Subcutaneous abdominal adipose tissue (tissue), 5 donors: ENCODE measurements around the gene KCNK2.

Source experiments
- H3K27ac ChIP-seq: one replicate; pipeline ENCODE4 v1.7.0; 2013; ENCODE audit warnings: low read depth, mild to moderate bottlenecking, inconsistent platforms, low read length, moderate library complexity
- H3K27me3 ChIP-seq, 5 donors: one replicate each; pipeline ENCODE4 v1.7.0; 2013; ENCODE audit warnings: low read length in 5 of 5, inconsistent platforms in 1 of 5; ENCODE audit not compliant: control insufficient read depth in 5 of 5, insufficient read depth in 4 of 5
- H3K36me3 ChIP-seq, 5 donors: one replicate each; pipeline ENCODE4 v1.7.0; 2013; ENCODE audit warnings: low read length in 5 of 5; ENCODE audit not compliant: control insufficient read depth in 5 of 5, insufficient read depth in 5 of 5
- H3K4me1 ChIP-seq, 5 donors: one replicate each; pipeline ENCODE4 v1.7.0; 2013; ENCODE audit warnings: low read length in 5 of 5, mild to moderate bottlenecking in 3 of 5, moderate library complexity in 1 of 5; ENCODE audit not compliant: control insufficient read depth in 5 of 5, insufficient read depth in 5 of 5
- H3K4me3 ChIP-seq, 5 donors: one replicate each; pipeline ENCODE4 v1.7.0; 2013; ENCODE audit warnings: low read length in 5 of 5, low read depth in 1 of 5
- H3K9ac ChIP-seq, 5 donors: one replicate each; pipeline ENCODE4 v1.7.0; 2013; ENCODE audit warnings: low read length in 5 of 5, mild to moderate bottlenecking in 4 of 5, moderate library complexity in 3 of 5
- H3K9me3 ChIP-seq, 5 donors: one replicate each; pipeline ENCODE4 v1.7.0; 2013; ENCODE audit warnings: low read length in 5 of 5; ENCODE audit not compliant: control insufficient read depth in 5 of 5
- donor health status: healthy.
- donor health status: healthy.
- donor health status: healthy.
- donor health status: healthy.
- donor health status: healthy.

Gene KCNK2

GRCh38 chr1:215263636-215264035 lies 181.1 kb downstream of the KCNK2 start:
- Histone ChIP-seq H3K4me3 (no peak overlapping the region), H3K27ac (no peak overlapping the region), H3K9me3 (peaks cover 0 to 4% (median 0%) of the 10 kb centered on the region in 5 donors), H3K36me3 (no peaks in the 10 kb centered on the region), H3K27me3 (no peaks in the 10 kb centered on the region), H3K4me1 (no peaks in the 10 kb centered on the region), H3K9ac (no peak overlapping the region)

GRCh38 chr1:215264649-215265048 lies 182.1 kb downstream of the KCNK2 start:
- no peak overlapping the region for H3K27ac ChIP-seq
- H3K4me3 ChIP-seq = no peak overlapping the region
- H3K9ac ChIP-seq = no peak overlapping the region
- no peaks in the 10 kb centered on the region for H3K36me3 ChIP-seq
- no peaks in the 10 kb centered on the region for H3K27me3 ChIP-seq
- peaks cover 0 to 4% (median 0%) of the 10 kb centered on the region in 5 donors for H3K9me3 ChIP-seq
- H3K4me1 ChIP-seq = no peaks in the 10 kb centered on the region

GRCh38 chr1:215267495-215267894 lies 185.0 kb downstream of the KCNK2 start:
- no peaks in the 10 kb centered on the region for H3K9me3 ChIP-seq
- H3K27ac ChIP-seq = no peak overlapping the region
- H3K36me3 ChIP-seq = no peaks in the 10 kb centered on the region
- H3K4me3 ChIP-seq = no peak overlapping the region
- no peak overlapping the region for H3K9ac ChIP-seq
- H3K4me1 ChIP-seq = no peaks in the 10 kb centered on the region
- H3K27me3 ChIP-seq = no peaks in the 10 kb centered on the region

- H3K9ac ChIP-seq = no peak overlapping the region
- H3K27me3 ChIP-seq = no peaks in the 10 kb centered on the region
- H3K9me3 ChIP-seq = no peaks in the 10 kb centered on the region
Observed at GRCh38 chr1:215269955-215270354, 187.4 kb downstream of the KCNK2 start.

GRCh38 chr1:215273838-215274516 lies 191.4 kb downstream of the KCNK2 start:
- Histone ChIP-seq H3K27ac (no peak overlapping the region), H3K4me1 (no peaks in the 10 kb centered on the region), H3K9me3 (no peaks in the 10 kb centered on the region), H3K36me3 (no peaks in the 10 kb centered on the region), H3K4me3 (no peak overlapping the region), H3K27me3 (no peaks in the 10 kb centered on the region), H3K9ac (no peak overlapping the region)

More at GRCh38 chr1:215269955-215270354, 187.4 kb downstream of the KCNK2 start:
- Histone ChIP-seq H3K4me1 (no peaks in the 10 kb centered on the region), H3K4me3 (no peak overlapping the region), H3K36me3 (no peaks in the 10 kb centered on the region), H3K27ac (no peak overlapping the region)

GRCh38 chr1:215276582-215276981 lies 194.0 kb downstream of the KCNK2 start:
- no peak overlapping the region for H3K27ac ChIP-seq
- no peaks in the 10 kb centered on the region for H3K9me3 ChIP-seq

GRCh38 chr1:215277532-215277931 lies 195.0 kb downstream of the KCNK2 start:
- Histone ChIP-seq H3K4me1 (no peaks in the 10 kb centered on the region), H3K4me3 (no peak overlapping the region), H3K27me3 (no peaks in the 10 kb centered on the region), H3K9ac (no peak overlapping the region), H3K9me3 (no peaks in the 10 kb centered on the region), H3K27ac (no peak overlapping the region), H3K36me3 (no peaks in the 10 kb centered on the region)

More at GRCh38 chr1:215276582-215276981, 194.0 kb downstream of the KCNK2 start:
- no peaks in the 10 kb centered on the region for H3K4me1 ChIP-seq
- no peaks in the 10 kb centered on the region for H3K27me3 ChIP-seq
- H3K36me3 ChIP-seq = no peaks in the 10 kb centered on the region
- H3K9ac ChIP-seq = no peak overlapping the region
- H3K4me3 ChIP-seq = no peak overlapping the region

- no peaks in the 10 kb centered on the region for H3K9me3 ChIP-seq
- no peak overlapping the region for H3K27ac ChIP-seq
- H3K36me3 ChIP-seq = no peaks in the 10 kb centered on the region
Observed at GRCh38 chr1:215279682-215280081, 197.1 kb downstream of the KCNK2 start.

GRCh38 chr1:215282557-215282956 lies 200.0 kb downstream of the KCNK2 start:
- H3K4me1 ChIP-seq = no peaks in the 10 kb centered on the region
- H3K27ac ChIP-seq = no peak overlapping the region
- H3K4me3 ChIP-seq = no peak overlapping the region
- no peaks in the 10 kb centered on the region for H3K9me3 ChIP-seq
- H3K36me3 ChIP-seq = no peaks in the 10 kb centered on the region
- H3K9ac ChIP-seq = no peak overlapping the region
- H3K27me3 ChIP-seq = no peaks in the 10 kb centered on the region

More at GRCh38 chr1:215279682-215280081, 197.1 kb downstream of the KCNK2 start:
- no peaks in the 10 kb centered on the region for H3K27me3 ChIP-seq
- no peaks in the 10 kb centered on the region for H3K4me1 ChIP-seq
- H3K4me3 ChIP-seq = no peak overlapping the region
- no peak overlapping the region for H3K9ac ChIP-seq

- no peaks in the 10 kb centered on the region for H3K9me3 ChIP-seq
- H3K4me1 ChIP-seq = no peaks in the 10 kb centered on the region
- H3K27me3 ChIP-seq = no peaks in the 10 kb centered on the region
- H3K27ac ChIP-seq = no peak overlapping the region
- H3K36me3 ChIP-seq = no peaks in the 10 kb centered on the region
- H3K9ac ChIP-seq = no peak overlapping the region
- no peak overlapping the region for H3K4me3 ChIP-seq
Observed at GRCh38 chr1:215285013-215285800, 202.7 kb downstream of the KCNK2 start.
